HCT116 (cell line): ENCODE measurements around the gene ARMH3. TPM values are rescaled to one million over a fixed set of nuclear protein-coding genes. Genes with fewer than 3 reads are reported as not detected.

ENCODE experiments used
- ATAC-seq: fragments of 200-7000 bp; cut with Tn5 transposase; 2 replicates; pipeline ENCODE4 v1.9.1; 2020; ENCODE audit warnings: mild to moderate bottlenecking, moderate library complexity
- BruUV-seq: library from RNA; stranded (reverse); fragments of 400-500 nt; replicated peaks from 2 replicates; lab custom pipeline; 2021; lab: Mats Ljungman, UMichigan
- CTCF ChIA-PET: fragments of 300-600 bp; sonication (Branson Sonifier 250); formaldehyde crosslinking; loops from one replicate; lab custom pipeline; 2021; ENCODE audit warnings: antibody characterized with exemption; lab: Charles Lee
- POLR2A ChIA-PET: fragments of 300-600, 350-600 bp; sonication (Branson Sonifier 250); formaldehyde crosslinking; loops from one replicate; lab custom pipeline; 2021; ENCODE audit warnings: antibody characterized with exemption; lab: Charles Lee
- RAD21 ChIA-PET, 2 experiments: fragments of 300-600 bp; sonication (Branson Sonifier 250); formaldehyde crosslinking; loops; one replicate each; lab custom pipeline; 2023; ENCODE audit warnings: low total read pairs in 2 of 2; ENCODE audit not compliant: uncharacterized antibody in 2 of 2, unreplicated experiment in 2 of 2, low non-redundant PET in 1 of 2; lab: Charles Lee
- DNase-seq: peaks from one replicate; pipeline ENCODE4 v3.0.0-alpha.2; 2010; ENCODE audit warnings: low read depth, low spot score
- H2AFZ ChIP-seq: fragments of 200-600 bp; shearing (Covaris generic), sonication (generic); 2 replicates; pipeline ENCODE4 v1.6.1; 2017; ENCODE audit warnings: low read depth, mixed run types, mixed read lengths, antibody characterized with exemption, low read length; ENCODE audit not compliant: poor library complexity, severe bottlenecking
- H3K27ac ChIP-seq: 2 replicates; pipeline ENCODE4 v1.5.1; 2012; ENCODE audit warnings: low read depth, low read length
- H3K27me3 ChIP-seq: fragments of 200-600 bp; sonication (generic); 2 replicates; pipeline ENCODE4 v1.6.1; 2016; ENCODE audit warnings: mixed run types, low read length, mixed read lengths; ENCODE audit not compliant: insufficient read depth
- H3K36me3 ChIP-seq, 2 experiments: fragments of 200-500 bp in 1 of 2; fragments of 200-600 bp in 1 of 2; sonication (Bioruptor generic) in 1 of 2; sonication (generic) in 1 of 2; 2 replicates each; pipeline versions ENCODE4 v1.5.1 to v1.6.1; 2014 to 2016; ENCODE audit warnings: low read length in 2 of 2, inconsistent platforms in 1 of 2, mixed read lengths in 1 of 2, mixed run types in 1 of 2; ENCODE audit not compliant: insufficient read depth in 2 of 2, control insufficient read depth in 1 of 2
- H3K4me1 ChIP-seq, 2 experiments: fragments of 200-600 bp in 1 of 2; sonication (generic) in 1 of 2; 2 replicates each; pipeline versions ENCODE4 v1.5.1 to v1.6.1; 2012 to 2017; ENCODE audit warnings: low read length in 2 of 2, inconsistent platforms in 1 of 2, mild to moderate bottlenecking in 1 of 2, mixed read lengths in 1 of 2, mixed run types in 1 of 2, moderate library complexity in 1 of 2; ENCODE audit not compliant: insufficient read depth in 2 of 2, control insufficient read depth in 1 of 2
- H3K4me2 ChIP-seq: fragments of 200-600 bp; sonication (generic); 2 replicates; pipeline ENCODE4 v1.6.1; 2017; ENCODE audit warnings: mixed run types, low read length, mixed read lengths
- H3K4me3 ChIP-seq, 2 experiments: fragments of 200-600 bp in 1 of 2; sonication (generic) in 1 of 2; replicated peaks in 1 of 2; 2 replicates each; pipeline ENCODE4 v1.5.1; 2011 to 2016; ENCODE audit warnings: low read length in 2 of 2, control low read depth in 1 of 2, low read depth in 1 of 2, mild to moderate bottlenecking in 1 of 2, mixed read lengths in 1 of 2, mixed run types in 1 of 2
- H3K79me2 ChIP-seq: fragments of 200-600 bp; sonication (generic); 2 replicates; pipeline ENCODE4 v1.6.1; 2017; ENCODE audit warnings: mild to moderate bottlenecking, mixed run types, low read length, moderate library complexity, mixed read lengths; ENCODE audit not compliant: insufficient read depth
- H3K9ac ChIP-seq: fragments of 200-600 bp; sonication (generic); 2 replicates; pipeline ENCODE4 v1.6.1; 2016; ENCODE audit warnings: low read length, mixed read lengths
- H3K9me2 ChIP-seq: fragments of 200-600 bp; sonication (generic), shearing (Covaris generic); 2 replicates; pipeline ENCODE4 v1.6.1; 2017; ENCODE audit warnings: mixed run types, mild to moderate bottlenecking, moderate library complexity; ENCODE audit not compliant: insufficient read depth
- H3K9me3 ChIP-seq, 2 experiments: fragments of 200-500 bp in 1 of 2; fragments of 200-600 bp in 1 of 2; sonication (Bioruptor generic) in 1 of 2; sonication (generic) in 1 of 2; 2 replicates each; pipeline ENCODE4 v1.6.1; 2014 to 2017; ENCODE audit warnings: low read length in 2 of 2, mixed read lengths in 2 of 2, inconsistent platforms in 1 of 2, low read depth in 1 of 2, mild to moderate bottlenecking in 1 of 2, mixed run types in 1 of 2, moderate library complexity in 1 of 2; ENCODE audit not compliant: control insufficient read depth in 1 of 2, insufficient read depth in 1 of 2
- H4K20me1 ChIP-seq: fragments of 200-600 bp; sonication (generic), shearing (Covaris generic); 2 replicates; pipeline ENCODE4 v1.6.1; 2017; ENCODE audit warnings: mixed run types, mild to moderate bottlenecking, moderate library complexity; ENCODE audit not compliant: insufficient read depth
- ATF3 ChIP-seq: IDR thresholded peaks from 2 replicates; pipeline ENCODE4 v1.6.1; 2012
- CBX3 ChIP-seq: IDR thresholded peaks from 2 replicates; pipeline ENCODE4 v1.6.1; 2012; ENCODE audit warnings: low read depth
- CEBPB ChIP-seq: IDR thresholded peaks from 2 replicates; pipeline ENCODE4 v1.6.1; 2012; ENCODE audit warnings: low read depth
- CTCF ChIP-seq, 3 experiments: fragments of 200-600 bp in 1 of 3; sonication (generic) in 1 of 3; IDR thresholded peaks in 2 of 3; conservative IDR thresholded peaks in 1 of 3; 2 replicates each; pipeline ENCODE4 v1.5.1; 2012 to 2017; ENCODE audit warnings: low read depth in 2 of 3, low read length in 2 of 3, antibody characterized with exemption in 1 of 3, borderline replicate concordance in 1 of 3, control low read depth in 1 of 3, mild to moderate bottlenecking in 1 of 3, mixed read lengths in 1 of 3, mixed run types in 1 of 3, moderate library complexity in 1 of 3; ENCODE audit not compliant: insufficient read depth in 1 of 3
- EGR1 ChIP-seq: IDR thresholded peaks from 2 replicates; pipeline ENCODE4 v1.6.1; 2012; ENCODE audit warnings: low read depth
- EZH2 ChIP-seq: fragments of 200-600 bp; sonication (generic); IDR thresholded peaks from 2 replicates; pipeline ENCODE4 v1.6.1; 2017; ENCODE audit warnings: antibody characterized with exemption, mixed run types
- FOSL1 ChIP-seq: IDR thresholded peaks from 2 replicates; pipeline ENCODE4 v1.6.1; 2012; ENCODE audit warnings: low read depth
- JUND ChIP-seq: IDR thresholded peaks from 2 replicates; pipeline ENCODE4 v1.6.1; 2012
- POLR2A ChIP-seq: IDR thresholded peaks from 2 replicates; pipeline ENCODE4 v1.7.0; 2011; ENCODE audit warnings: borderline replicate concordance; ENCODE audit not compliant: insufficient read depth, insufficient read length; ENCODE audit errors: extremely low read depth
- POLR2AphosphoS5 ChIP-seq: IDR thresholded peaks from 2 replicates; pipeline ENCODE4 v1.6.1; 2011; ENCODE audit warnings: mild to moderate bottlenecking, low read depth, low read length, moderate library complexity
- REST ChIP-seq: IDR thresholded peaks from 2 replicates; pipeline ENCODE4 v1.6.1; 2012; ENCODE audit warnings: low read depth
- SIN3A ChIP-seq: IDR thresholded peaks from 2 replicates; pipeline ENCODE4 v1.6.1; 2012; ENCODE audit warnings: low read depth
- SRF ChIP-seq: IDR thresholded peaks from 2 replicates; pipeline ENCODE4 v1.6.1; 2012; ENCODE audit warnings: low read depth
- YY1 ChIP-seq: IDR thresholded peaks from 2 replicates; pipeline ENCODE4 v1.6.1; 2011; ENCODE audit warnings: low read length, low read depth, moderate library complexity, mild to moderate bottlenecking; ENCODE audit not compliant: insufficient replicate concordance; ENCODE audit errors: extremely low read depth
- ZBTB33 ChIP-seq: IDR thresholded peaks from 2 replicates; pipeline ENCODE4 v1.6.1; 2011; ENCODE audit warnings: mild to moderate bottlenecking, low read length, moderate library complexity; ENCODE audit not compliant: insufficient replicate concordance; ENCODE audit errors: extremely low read depth
- ZFX ChIP-seq: fragments of 450-650 bp; IDR thresholded peaks from 2 replicates; pipeline ENCODE4 v1.6.1; 2017
- ZNF274 ChIP-seq: fragments of 200-500 bp; sonication (Bioruptor generic); IDR thresholded peaks from 2 replicates; pipeline ENCODE4 v1.6.1; 2014; ENCODE audit warnings: mild to moderate bottlenecking, low read depth, low read length, inconsistent platforms
- intact Hi-C: fragments of 100-400 bp; cut with micrococcal nuclease; formaldehyde crosslinking; loops from 2 replicates; pipeline ENCODE4 v1.10.0; 2022
- total RNA-seq: library from RNA; stranded (reverse); gene quantifications from one replicate; pipeline ENCODE4 v1.2.1, GENCODE V29; 2021; ENCODE audit not compliant: unreplicated experiment
- TF ChIP-seq, protein P1 (sequence below): IDR thresholded peaks from 2 replicates; pipeline ENCODE4 v1.6.1; 2012

Gene ARMH3
- total RNA-seq, 1 experiment from 2014 or later: 30.4 TPM

GRCh38 chr10:101952191-101952590 lies 103.8 kb downstream of the ARMH3 start:
- no peak overlapping the region for H3K4me2 ChIP-seq
- no peaks in the 10 kb centered on the region for H3K27me3 ChIP-seq
- no TSS peak for BruUV-seq
- H3K79me2 ChIP-seq: peaks cover 6% of the 10 kb centered on the region; the same call in 1 of the 2 replicates
- TF ChIP-seq ZNF274 (no peak), CBX3 (no peak), CTCF (IDR thresholded peaks at IDR 0.05 in 2 of 3, conservative IDR thresholded peaks at IDR 0.05 in 1 of 3; ENCODE audit: borderline replicate concordance in 1 of 3, insufficient read depth in 1 of 3, low read depth in 2 of 3, low read length in 2 of 3) (no peak), POLR2AphosphoS5 (no peak), REST (no peak), ZBTB33 (no peak), JUND (no peak), ATF3 (no peak), EZH2 (no peak), POLR2A (no peak), EGR1 (no peak), YY1 (no peak), ZFX (no peak), FOSL1 (no peak), SRF (no peak), SIN3A (no peak), CEBPB (no peak)
- TF ChIP-seq, protein P1, sequence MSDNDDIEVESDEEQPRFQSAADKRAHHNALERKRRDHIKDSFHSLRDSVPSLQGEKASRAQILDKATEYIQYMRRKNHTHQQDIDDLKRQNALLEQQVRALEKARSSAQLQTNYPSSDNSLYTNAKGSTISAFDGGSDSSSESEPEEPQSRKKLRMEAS: no peak
- H3K9ac ChIP-seq: no peak overlapping the region
- H2AFZ ChIP-seq: no peak overlapping the region
- intact Hi-C loops: no loop called here
- CTCF ChIA-PET: no interaction called here
- H3K4me1 ChIP-seq: no peaks in the 10 kb centered on the region
- no peak for ATAC-seq
- H3K27ac ChIP-seq: no peak overlapping the region
- no peaks in the 10 kb centered on the region; the same call in 1 of the 2 replicates for H4K20me1 ChIP-seq
- H3K9me3 ChIP-seq: no peaks in the 10 kb centered on the region
- peaks cover 0 to 9% of the 10 kb centered on the region in 2 experiments; a peak in 1 of 4 replicates for H3K36me3 ChIP-seq
- H3K4me3 ChIP-seq: no peak overlapping the region
- no peaks in the 10 kb centered on the region for H3K9me2 ChIP-seq
- no peak for DNase-seq
- POLR2A ChIA-PET: no interaction called here
- RAD21 ChIA-PET: no interaction called here
